ENCODE data around the gene CCDC33. TPM values are rescaled to one million over a fixed set of nuclear protein-coding genes. Genes with fewer than 3 reads are reported as not detected.
A peak's percentile ranks its signal among the peaks of the same experiment; 100 is the strongest.

CCDC33 gene
- total RNA-seq, 1 experiment from 2014 or later: 1.2 TPM

DNA sequence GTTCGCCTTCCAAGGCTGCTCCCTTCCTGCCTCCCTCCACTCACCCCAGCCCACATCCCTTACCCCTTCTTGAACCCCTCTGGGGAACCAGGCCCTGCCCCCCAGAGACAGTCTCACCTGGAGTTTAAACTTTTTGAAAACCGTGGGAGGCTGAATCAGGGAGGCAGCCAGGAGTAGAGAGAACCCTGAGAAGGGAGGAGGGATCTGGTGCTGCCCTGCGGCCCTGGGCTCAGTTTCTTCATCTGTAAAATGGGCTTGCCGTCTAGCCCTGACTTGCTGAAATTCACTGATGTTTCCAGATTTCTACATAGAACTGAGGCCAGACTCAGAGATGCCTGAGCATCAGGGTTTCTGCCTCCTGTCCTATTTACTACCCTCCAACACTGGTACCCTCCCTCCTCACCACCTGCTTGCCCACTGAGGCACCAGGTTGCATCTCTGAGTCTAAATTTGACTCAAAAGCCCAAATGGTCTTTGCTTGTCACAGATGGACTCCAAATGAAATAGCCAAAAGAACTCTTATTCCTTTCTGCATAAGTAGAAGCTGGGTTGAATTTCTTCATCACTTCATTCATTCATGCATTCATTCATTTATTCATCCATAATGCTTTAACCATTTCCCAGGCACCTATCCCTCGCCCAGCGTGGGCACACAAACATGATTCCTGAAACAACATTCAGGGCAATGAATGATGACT is 21.7 kb upstream of the CCDC33 start:
- Histone ChIP-seq H3K36me3 (no peaks in the 10 kb centered on the region), H3K9me3 (replicated peaks) (no peaks in the 10 kb centered on the region), H3K4me1 (peaks cover 41% of the 10 kb centered on the region), H3K27ac (peak overlapping the region; percentile 23; the same call in 1 of the 2 replicates), H3K27me3 (no peaks in the 10 kb centered on the region), H3K4me3 (no peak overlapping the region)
- no peak for DNase-seq

DNA sequence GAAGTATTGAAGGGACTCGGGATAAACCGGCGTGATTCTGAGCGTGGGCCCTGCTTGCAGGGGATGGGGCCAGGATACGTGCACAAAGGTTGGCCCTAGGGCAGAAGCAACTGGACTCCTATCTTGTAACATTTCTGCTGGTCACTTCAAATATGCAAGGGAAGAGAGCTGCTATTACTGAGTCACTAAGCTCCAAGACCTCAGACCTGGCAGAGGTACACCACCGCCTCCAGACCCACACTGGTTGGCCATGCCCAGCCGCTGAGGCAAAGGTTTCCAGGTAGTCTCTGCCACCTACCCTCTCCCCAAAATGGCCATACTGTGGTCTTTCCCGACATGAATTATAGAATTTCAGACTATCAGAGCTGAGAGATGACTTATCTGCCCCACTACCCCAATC is 20.2 kb upstream of the CCDC33 start:
- no peak for DNase-seq
- H3K4me3 ChIP-seq: no peak overlapping the region
- no peak overlapping the region for H3K27ac ChIP-seq
- H3K36me3 ChIP-seq: no peaks in the 10 kb centered on the region
- no peaks in the 10 kb centered on the region for H3K27me3 ChIP-seq
- peaks cover 36% of the 10 kb centered on the region for H3K4me1 ChIP-seq
- no peaks in the 10 kb centered on the region for H3K9me3 ChIP-seq (replicated peaks)

DNA sequence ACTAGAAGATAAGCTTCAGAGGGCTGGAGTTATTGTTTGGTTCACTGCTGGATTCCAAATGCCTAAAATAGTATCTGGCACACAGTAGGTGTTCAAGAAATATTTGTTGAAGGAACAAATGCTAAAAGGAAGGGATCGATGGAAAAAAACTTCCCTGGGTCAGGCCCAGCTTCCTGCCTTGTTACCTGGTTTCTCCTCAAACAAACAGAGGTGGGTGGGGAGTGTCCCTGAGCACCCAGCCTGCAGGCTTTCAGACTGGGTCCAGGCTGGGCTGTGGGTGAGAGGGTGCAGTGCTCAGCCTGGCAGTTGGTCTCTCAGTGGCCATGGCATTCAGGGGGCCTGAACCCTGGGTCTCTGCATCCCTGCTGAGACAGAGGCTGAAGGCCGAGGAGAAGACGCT is 19.2 kb upstream of the CCDC33 start:
- no peaks in the 10 kb centered on the region for H3K9me3 ChIP-seq (replicated peaks)
- H3K27ac ChIP-seq: no peak overlapping the region
- no peak overlapping the region for H3K4me3 ChIP-seq
- no peaks in the 10 kb centered on the region for H3K36me3 ChIP-seq
- peaks cover 41% of the 10 kb centered on the region for H3K4me1 ChIP-seq
- DNase-seq: no peak
- no peaks in the 10 kb centered on the region for H3K27me3 ChIP-seq

DNA sequence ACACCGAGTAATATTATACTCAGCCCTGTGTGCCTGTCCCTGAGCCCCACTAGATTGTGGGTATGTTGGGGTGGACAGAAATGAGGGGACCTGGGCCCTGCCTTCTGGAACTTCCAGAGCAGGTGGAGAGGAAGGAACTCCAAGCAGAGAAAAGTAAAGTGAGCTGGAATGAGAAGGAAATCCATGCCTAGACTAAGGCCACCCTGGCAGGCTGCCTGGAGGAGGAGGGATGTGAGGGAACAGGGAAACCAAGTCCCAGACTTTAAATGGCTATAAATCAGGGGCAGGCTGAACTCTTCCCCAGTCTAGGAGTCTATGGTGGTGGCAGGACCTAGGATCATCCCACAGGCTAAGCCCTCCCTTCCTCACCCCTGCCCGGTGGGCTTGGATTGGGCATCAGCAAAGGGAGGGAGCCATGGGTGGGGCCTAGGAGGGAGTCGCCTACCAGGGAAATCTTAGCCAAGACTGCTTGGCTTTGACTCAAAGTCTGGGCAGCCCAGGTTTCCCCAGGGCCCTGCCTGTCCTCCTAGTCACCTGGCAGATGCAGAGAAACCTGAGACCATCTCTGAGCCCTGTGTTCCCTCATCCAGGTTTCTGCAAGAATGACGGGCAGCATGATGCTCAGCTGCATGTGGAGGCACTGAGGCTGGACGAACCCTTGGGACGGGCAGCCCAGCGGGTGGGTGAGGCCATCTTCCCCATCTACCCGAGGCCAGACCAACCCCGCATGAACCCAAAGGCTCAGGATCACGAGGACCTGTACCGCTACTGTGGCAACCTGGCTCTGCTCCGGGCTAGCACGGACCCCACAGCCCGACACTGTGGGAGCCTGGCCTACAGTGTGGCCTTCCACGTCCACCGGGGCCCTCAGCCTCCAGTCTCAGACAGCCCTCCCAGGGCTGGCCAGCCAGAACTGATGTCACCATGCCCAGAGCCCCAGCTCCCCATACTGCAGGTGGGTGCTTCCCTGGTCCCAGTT is 17.9 kb upstream of the CCDC33 start:
- no peak overlapping the region for H3K4me3 ChIP-seq
- no peaks in the 10 kb centered on the region for H3K9me3 ChIP-seq (replicated peaks)
- H3K27me3 ChIP-seq: no peaks in the 10 kb centered on the region
- no peak overlapping the region for H3K27ac ChIP-seq
- no peak for DNase-seq
- H3K36me3 ChIP-seq: no peaks in the 10 kb centered on the region
- H3K4me1 ChIP-seq: peaks cover 40% of the 10 kb centered on the region

DNA sequence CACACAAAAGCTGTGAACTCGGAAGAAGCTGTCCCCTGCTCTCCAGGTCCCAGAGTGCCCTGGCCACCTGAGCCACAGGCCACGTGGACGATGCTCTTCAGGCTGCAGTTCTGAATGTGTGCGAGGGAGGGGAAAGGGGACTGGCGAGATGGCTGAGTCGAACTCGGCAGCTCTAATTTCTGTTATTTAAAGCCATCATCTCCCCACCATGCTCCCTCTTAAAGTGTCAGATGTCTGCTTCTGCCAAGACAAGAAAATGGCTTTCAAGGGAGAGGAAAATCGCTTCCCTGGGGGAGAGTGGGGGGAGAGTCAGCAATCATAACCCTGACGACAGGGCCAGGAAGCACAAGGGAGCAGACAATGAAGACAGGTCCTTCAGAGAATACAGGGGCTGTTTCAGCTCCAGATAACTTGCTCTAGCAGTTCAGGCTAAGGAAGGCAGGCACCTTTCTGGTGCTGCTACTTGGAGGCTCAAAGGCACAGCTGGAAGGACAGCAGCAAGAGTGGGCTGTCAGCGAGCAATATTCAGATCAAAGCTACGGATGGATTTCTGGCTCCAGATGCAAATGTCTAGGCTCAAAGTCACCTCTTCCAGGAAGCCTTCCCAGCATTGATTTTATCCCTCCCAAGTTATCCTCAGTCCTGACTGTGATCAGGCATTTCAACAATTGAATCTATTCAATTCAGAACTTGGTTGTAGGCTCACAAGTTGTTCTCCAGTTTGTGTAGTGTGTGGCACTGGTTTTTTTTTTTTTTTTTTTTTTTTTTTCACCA is 15.5 kb upstream of the CCDC33 start:
- Histone ChIP-seq H3K36me3 (no peaks in the 10 kb centered on the region), H3K27me3 (no peaks in the 10 kb centered on the region), H3K9me3 (replicated peaks) (no peaks in the 10 kb centered on the region), H3K27ac (no peak overlapping the region), H3K4me1 (peaks cover 40% of the 10 kb centered on the region), H3K4me3 (no peak overlapping the region)
- no peak for DNase-seq

DNA sequence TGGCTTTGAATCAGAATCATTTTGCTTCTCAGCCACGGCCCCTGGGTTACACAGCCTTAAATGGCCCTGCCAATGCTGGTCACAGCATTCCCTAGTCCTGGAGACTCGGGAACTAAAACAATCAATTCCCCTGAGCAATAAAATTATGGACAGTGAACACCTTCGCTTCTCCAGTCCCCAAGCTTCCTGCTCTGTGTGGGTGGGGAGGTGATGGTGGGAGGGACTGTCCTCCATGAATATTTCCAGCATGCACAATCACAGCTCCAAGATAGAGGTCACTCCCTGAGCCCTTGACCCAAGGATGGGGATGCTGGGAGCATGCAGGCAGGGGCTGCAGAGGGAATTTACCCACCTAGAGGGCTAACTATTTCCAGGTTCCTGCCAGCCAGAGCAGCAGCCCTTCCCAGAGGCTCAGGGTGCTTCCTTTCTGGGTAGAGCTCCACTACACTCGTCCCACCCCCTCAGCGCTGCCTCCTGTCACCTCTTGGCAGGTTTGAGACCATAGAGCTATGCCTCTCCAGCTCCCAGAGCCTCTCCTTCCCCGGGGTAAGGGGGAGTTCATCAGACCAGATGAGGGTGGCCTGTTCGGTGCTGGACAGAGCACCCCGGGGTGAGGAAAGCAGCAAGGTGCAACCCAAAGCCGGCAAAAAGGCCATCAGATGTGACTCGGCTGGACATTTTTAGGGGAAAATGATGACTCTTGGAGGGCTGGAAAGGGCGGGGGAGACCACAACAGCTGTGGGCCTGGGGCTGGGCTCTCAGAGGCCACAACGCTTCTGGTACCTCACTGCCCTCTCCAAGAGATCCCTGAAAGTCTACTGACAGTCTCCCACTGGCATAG is 14.5 kb upstream of the CCDC33 start:
- DNase-seq: peak; percentile 75 to 87

DNA sequence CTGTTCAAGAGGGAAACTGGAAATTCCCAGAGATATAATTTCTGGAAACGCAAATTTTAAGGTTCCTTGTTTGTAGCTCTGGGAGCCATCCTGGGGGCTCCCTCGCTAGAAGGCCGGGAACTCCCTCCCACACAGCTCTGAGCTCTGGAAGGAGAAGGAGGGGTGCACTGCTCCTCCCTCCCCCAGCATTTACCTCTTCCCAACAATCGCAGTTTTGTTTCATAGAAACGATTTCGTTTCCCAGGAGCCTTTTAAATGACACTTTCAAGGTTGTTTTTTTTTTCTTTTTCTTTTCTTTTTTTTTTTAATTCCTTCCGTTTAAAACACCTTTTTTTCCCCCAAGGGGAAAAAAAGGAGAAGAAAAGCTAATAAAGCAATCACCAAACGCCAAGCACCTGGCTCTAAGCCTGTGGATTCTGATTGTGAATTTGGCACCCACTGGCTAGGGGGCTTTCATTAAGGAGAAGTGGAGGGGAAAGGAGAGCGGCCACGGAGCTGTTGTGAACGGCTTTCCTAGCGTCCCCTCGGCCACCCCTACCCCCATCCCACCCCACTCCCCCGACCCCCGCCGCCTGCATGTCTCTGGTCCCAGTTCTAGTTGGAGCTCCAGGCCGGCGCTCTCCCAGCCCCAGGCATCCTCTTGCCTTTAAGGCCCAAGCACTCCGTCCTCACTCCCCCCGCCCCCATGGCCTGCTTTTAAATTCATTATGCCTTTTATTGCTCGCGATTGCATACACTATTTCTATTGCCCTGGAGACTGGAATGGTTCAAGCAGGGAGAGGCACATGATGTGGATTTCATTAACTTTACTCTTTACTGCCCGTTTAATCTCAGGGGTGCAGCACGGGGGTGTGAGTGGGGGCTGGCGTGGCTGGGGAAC is 13.6 kb upstream of the CCDC33 start:
- no peaks in the 10 kb centered on the region for H3K36me3 ChIP-seq
- peaks cover 51% of the 10 kb centered on the region for H3K4me1 ChIP-seq
- peak overlapping the region; percentile 52 for H3K27ac ChIP-seq
- no peak for DNase-seq
- H3K9me3 ChIP-seq (replicated peaks): no peaks in the 10 kb centered on the region
- H3K27me3 ChIP-seq: no peaks in the 10 kb centered on the region
- H3K4me3 ChIP-seq: peak overlapping the region; percentile 18

More for the DNA sequence above, 14.5 kb upstream of the CCDC33 start:
- Histone ChIP-seq H3K27ac (peak overlapping the region; percentile 52), H3K27me3 (no peaks in the 10 kb centered on the region), H3K4me3 (peak overlapping the region; percentile 18), H3K9me3 (replicated peaks) (no peaks in the 10 kb centered on the region), H3K4me1 (peaks cover 44% of the 10 kb centered on the region), H3K36me3 (no peaks in the 10 kb centered on the region)

DNA sequence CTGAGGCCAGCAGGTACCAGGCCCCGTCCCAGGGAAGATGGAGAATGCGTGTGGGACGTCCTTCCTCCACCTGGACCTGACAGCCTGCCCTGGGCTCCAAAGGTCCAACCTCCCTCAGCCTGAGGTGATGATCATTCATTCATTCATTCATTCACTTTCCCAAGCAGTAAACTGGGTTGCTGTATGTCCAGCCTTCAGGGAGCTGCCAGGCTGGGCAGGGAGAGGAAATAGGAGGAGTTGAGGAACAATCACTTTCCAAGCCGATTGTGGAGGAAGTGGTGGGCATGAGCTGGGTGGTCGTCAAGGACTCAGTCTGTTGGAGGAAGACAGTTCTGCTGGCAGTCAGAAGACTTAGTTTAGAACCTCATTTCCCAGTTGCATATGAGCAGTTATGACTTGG is 10.2 kb upstream of the CCDC33 start:
- Histone ChIP-seq H3K4me3 (no peak overlapping the region), H3K4me1 (peaks cover 66% of the 10 kb centered on the region), H3K27me3 (no peaks in the 10 kb centered on the region), H3K9me3 (replicated peaks) (no peaks in the 10 kb centered on the region), H3K27ac (no peak overlapping the region), H3K36me3 (no peaks in the 10 kb centered on the region)
- DNase-seq: no peak

DNA sequence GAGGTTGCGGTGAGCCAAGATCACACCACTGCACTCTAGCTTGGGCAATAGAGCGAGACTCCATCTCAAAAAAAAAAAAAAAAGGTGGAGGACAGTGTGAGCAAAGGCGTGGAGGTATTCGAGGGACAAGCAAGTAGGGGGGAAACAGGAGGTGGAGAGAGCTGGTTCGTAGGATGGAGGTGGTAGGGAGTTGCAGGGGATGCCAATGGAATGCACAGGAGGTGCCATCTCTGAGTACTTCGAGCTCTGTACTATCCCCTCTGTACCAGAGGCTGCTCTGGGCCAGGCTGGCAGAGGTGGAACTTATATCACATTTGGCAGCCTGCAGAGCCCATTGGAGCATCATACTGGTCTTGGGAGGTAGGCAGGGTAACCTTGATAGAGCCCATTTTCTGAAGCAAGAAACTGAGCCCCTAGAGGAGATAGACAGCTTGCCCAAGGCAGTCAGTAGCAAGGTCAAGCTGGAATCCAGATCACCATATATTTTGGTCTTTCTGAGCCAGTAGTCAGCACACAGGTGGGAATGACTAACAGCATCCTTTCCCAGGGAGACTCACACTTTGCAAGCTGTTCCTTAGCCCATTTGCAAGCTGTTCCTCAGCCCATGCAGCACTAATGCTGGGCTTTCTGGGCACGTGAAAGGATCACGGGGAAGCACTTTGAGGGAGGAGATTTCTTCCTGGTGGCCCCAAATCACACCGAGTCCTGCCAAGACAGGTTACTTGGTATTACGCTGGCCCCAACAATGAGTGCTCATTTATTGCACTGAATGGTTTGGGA is 9.2 kb upstream of the CCDC33 start:
- Histone ChIP-seq H3K27ac (peak overlapping the region; percentile 96), H3K36me3 (no peaks in the 10 kb centered on the region), H3K4me3 (no peak overlapping the region), H3K27me3 (no peaks in the 10 kb centered on the region), H3K9me3 (replicated peaks) (no peaks in the 10 kb centered on the region), H3K4me1 (peaks cover 59% of the 10 kb centered on the region)
- no peak for DNase-seq

DNA sequence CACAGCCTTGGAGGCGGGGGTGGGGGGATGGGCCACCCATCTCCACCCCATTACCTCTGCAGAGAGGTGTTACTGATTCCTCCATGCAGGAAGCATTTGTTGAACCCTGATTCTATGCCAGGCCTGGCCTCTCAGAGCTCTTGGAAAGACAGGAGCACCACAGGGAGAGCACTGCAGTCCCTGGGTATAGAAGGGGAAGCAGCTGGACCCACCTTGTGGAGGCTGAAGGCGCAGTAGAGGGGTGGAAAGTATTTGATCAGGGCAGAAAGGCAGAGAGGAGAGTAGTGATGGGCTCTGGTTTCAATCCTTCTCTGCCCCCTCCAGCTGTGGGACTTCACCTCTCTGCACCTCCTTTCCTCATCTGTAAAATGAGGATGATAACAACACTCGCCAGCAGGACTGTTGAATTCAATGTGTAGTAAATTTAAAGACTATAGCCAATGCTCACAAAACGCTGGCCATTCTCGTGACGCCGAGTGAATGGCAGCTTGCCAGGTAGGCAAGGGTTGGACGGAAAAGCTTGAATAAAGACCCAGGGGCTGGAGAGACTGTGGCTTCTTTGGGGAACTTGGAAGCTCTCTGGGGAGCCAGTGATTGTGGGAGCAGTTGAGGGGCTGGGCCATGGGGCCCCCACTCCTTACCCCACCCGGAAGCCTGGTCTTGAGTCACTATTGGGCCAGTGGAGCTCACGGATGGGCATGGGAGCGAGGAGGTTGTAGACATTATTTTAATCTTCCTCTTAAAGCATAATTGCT is 8.0 kb upstream of the CCDC33 start:
- H3K4me3 ChIP-seq: peak overlapping the region; percentile 36
- peak in 1 of 2 experiments; percentile 90 for DNase-seq
- H3K9me3 ChIP-seq (replicated peaks): no peaks in the 10 kb centered on the region
- H3K27ac ChIP-seq: peak overlapping the region; percentile 96
- no peaks in the 10 kb centered on the region for H3K36me3 ChIP-seq
- H3K27me3 ChIP-seq: no peaks in the 10 kb centered on the region
- H3K4me1 ChIP-seq: peaks cover 54% of the 10 kb centered on the region

DNA sequence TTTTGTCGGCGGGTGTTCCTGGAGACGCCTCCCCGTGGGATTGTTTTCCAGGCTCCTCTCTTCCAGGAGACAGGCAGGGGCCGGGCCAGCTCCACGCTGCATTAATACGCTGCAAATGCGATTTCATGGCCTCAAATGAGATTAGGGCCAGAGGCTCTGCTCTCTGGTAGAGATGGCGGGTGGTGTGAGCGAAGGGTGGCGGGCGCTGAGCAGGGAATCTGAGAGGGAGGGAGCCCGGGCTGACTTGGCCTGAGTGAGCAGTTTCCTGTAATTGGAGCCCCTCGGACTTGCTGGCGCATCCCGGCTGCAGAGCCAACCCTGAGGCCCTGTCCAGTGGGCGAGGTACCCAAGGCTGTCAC is 7.4 kb upstream of the CCDC33 start:
- peak; percentile 97 to 98 for DNase-seq

DNA sequence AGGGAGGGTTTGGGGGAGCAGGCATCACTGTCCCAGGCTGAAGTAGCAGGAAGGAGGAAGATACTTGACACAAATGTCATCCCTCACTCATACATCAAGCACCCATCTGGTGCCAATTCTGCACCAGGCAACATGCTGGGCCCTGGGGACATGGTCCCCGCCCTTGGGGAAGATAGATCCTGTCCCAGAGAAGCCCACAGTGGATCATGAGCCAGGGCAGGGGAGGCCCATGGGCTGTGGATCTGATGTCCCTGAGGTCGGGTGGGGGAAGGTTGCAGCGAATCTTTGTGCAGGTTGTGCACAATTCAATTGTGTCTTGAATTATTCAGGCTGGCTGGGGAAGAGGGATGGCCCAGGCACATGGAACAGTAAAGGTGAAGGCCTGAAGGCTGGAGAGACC is 6.4 kb upstream of the CCDC33 start:
- Histone ChIP-seq H3K27ac (no peak overlapping the region; the same call in 1 of the 2 replicates), H3K36me3 (no peaks in the 10 kb centered on the region), H3K4me1 (peaks cover 49% of the 10 kb centered on the region), H3K4me3 (no peak overlapping the region), H3K9me3 (replicated peaks) (no peaks in the 10 kb centered on the region), H3K27me3 (no peaks in the 10 kb centered on the region)
- DNase-seq: no peak

More for the DNA sequence above, 7.4 kb upstream of the CCDC33 start:
- H3K4me3 ChIP-seq: peak overlapping the region; percentile 36
- peak overlapping the region; percentile 96 for H3K27ac ChIP-seq
- H3K4me1 ChIP-seq: peaks cover 52% of the 10 kb centered on the region
- no peaks in the 10 kb centered on the region for H3K36me3 ChIP-seq
- H3K27me3 ChIP-seq: no peaks in the 10 kb centered on the region
- no peaks in the 10 kb centered on the region for H3K9me3 ChIP-seq (replicated peaks)

Data from SJCRH30 (cell line).